PFSK-1 (cell line): Measurements from ENCODE around the gene TAS1R2.

Experiments
- FOXP2 ChIP-seq: optimal IDR thresholded peaks from 2 replicates; pipeline ENCODE3; 2011; ENCODE audit warnings: borderline replicate concordance, control low read depth, inconsistent platforms; ENCODE audit not compliant: insufficient read depth; ENCODE audit errors: extremely low read length, extremely low read depth
- POLR2AphosphoS5 ChIP-seq: IDR thresholded peaks from 2 replicates; pipeline ENCODE4 v1.6.1; 2012; ENCODE audit warnings: low read depth, mild to moderate bottlenecking, control low read depth, low read length, moderate library complexity
- SIN3A ChIP-seq: IDR thresholded peaks from 2 replicates; pipeline ENCODE4 v1.6.1; 2012; ENCODE audit warnings: mild to moderate bottlenecking, low read length, moderate library complexity, borderline replicate concordance; ENCODE audit not compliant: insufficient read depth
- TAF1 ChIP-seq: IDR thresholded peaks from 2 replicates; pipeline ENCODE4 v1.6.1; 2012; ENCODE audit warnings: low read length, control low read depth, borderline replicate concordance; ENCODE audit not compliant: insufficient read depth
- TF ChIP-seq, protein P1 (sequence below), 2 experiments: IDR thresholded peaks; 2 replicates each; pipeline versions ENCODE4 v1.6.1 to v1.8.0; 2011 to 2012; ENCODE audit warnings: low read depth in 2 of 2, low read length in 2 of 2, control low read depth in 1 of 2, inconsistent platforms in 1 of 2, mild to moderate bottlenecking in 1 of 2, moderate library complexity in 1 of 2; ENCODE audit not compliant: insufficient read depth in 1 of 2

DNA sequence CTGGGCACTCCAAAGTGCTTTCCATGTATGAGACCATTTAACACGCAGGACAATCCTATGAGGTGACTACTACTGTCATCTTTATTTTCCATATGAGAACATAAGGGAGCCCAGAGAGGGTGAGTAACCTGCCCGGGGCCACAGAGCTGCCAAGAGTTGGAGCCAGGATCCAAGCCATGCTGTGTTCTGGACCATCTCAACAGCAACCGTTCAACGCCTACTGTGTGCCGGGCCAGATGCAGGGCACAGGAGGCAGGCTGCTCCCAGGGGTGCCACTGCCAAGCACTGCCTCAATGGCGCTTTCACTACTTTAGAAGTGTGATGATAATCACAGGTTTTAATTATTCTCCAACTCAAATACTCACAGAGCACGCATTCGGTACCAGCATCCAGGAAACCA, 39.1 kb upstream of the TAS1R2 start:
- TF ChIP-seq SIN3A (no peak), TAF1 (no peak), POLR2AphosphoS5 (no peak), FOXP2 (no peak)
- TF ChIP-seq, protein P1, sequence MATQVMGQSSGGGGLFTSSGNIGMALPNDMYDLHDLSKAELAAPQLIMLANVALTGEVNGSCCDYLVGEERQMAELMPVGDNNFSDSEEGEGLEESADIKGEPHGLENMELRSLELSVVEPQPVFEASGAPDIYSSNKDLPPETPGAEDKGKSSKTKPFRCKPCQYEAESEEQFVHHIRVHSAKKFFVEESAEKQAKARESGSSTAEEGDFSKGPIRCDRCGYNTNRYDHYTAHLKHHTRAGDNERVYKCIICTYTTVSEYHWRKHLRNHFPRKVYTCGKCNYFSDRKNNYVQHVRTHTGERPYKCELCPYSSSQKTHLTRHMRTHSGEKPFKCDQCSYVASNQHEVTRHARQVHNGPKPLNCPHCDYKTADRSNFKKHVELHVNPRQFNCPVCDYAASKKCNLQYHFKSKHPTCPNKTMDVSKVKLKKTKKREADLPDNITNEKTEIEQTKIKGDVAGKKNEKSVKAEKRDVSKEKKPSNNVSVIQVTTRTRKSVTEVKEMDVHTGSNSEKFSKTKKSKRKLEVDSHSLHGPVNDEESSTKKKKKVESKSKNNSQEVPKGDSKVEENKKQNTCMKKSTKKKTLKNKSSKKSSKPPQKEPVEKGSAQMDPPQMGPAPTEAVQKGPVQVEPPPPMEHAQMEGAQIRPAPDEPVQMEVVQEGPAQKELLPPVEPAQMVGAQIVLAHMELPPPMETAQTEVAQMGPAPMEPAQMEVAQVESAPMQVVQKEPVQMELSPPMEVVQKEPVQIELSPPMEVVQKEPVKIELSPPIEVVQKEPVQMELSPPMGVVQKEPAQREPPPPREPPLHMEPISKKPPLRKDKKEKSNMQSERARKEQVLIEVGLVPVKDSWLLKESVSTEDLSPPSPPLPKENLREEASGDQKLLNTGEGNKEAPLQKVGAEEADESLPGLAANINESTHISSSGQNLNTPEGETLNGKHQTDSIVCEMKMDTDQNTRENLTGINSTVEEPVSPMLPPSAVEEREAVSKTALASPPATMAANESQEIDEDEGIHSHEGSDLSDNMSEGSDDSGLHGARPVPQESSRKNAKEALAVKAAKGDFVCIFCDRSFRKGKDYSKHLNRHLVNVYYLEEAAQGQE (IDR thresholded peaks at IDR 0.05; ENCODE audit: insufficient read depth in 1 of 2, low read depth in 2 of 2, low read length in 2 of 2) = no peak
